Stimulated activated CD8-positive, alpha-beta memory T cell treated with anti-CD3 and anti-CD28 coated beads, Interleukin-7, amount 100 ng/mL, for 4 hours (primary cell): ENCODE data around the gene OR51E1.

Source experiments
- DNase-seq, 2 donors: peaks; one replicate each; pipeline ENCODE4 v3.0.0-alpha.2; 2020; ENCODE audit warnings: low read depth in 2 of 2

The OR51E1 gene

GRCh38 chr11:4654635-4655369 is 11.0 kb downstream of the OR51E1 start:
- DNase-seq = no peak

GRCh38 chr11:4658629-4659445 is 15.1 kb downstream of the OR51E1 start:
- no peak for DNase-seq

GRCh38 chr11:4662876-4663275 is 19.1 kb downstream of the OR51E1 start:
- no peak for DNase-seq

GRCh38 chr11:4664183-4664582 is 20.4 kb downstream of the OR51E1 start:
- no peak for DNase-seq

GRCh38 chr11:4664786-4665185 is 21.0 kb downstream of the OR51E1 start:
- DNase-seq = no peak

- no peak for DNase-seq
Measured at GRCh38 chr11:4665424-4665823, 21.6 kb downstream of the OR51E1 start.

GRCh38 chr11:4671741-4672140 is 28.0 kb downstream of the OR51E1 start:
- DNase-seq = no peak

GRCh38 chr11:4672470-4672869 is 28.7 kb downstream of the OR51E1 start:
- DNase-seq = no peak

- no peak for DNase-seq
Measured at GRCh38 chr11:4673781-4674180, 30.0 kb downstream of the OR51E1 start.

GRCh38 chr11:4677948-4678347 is 34.2 kb downstream of the OR51E1 start:
- no peak for DNase-seq

- no peak for DNase-seq
Measured at GRCh38 chr11:4680341-4680740, 36.6 kb downstream of the OR51E1 start.

- DNase-seq = no peak
Measured at GRCh38 chr11:4682623-4683419, 39.0 kb downstream of the OR51E1 start.

- DNase-seq = no peak
Measured at GRCh38 chr11:4684631-4685285, 41.0 kb downstream of the OR51E1 start.

GRCh38 chr11:4695442-4695841 is 51.7 kb downstream of the OR51E1 start:
- no peak for DNase-seq

- no peak for DNase-seq
Measured at GRCh38 chr11:4697585-4697984, 53.8 kb downstream of the OR51E1 start, which contains the start of gene OR51E2. Gene OR51E2, minus strand, starts transcription at chr11:4697853. Its CDS starts 15,142 bp downstream, at chr11:4682711.

- no peak for DNase-seq
Measured at GRCh38 chr11:4699697-4700435, 56.1 kb downstream of the OR51E1 start.

- no peak for DNase-seq
Measured at GRCh38 chr11:4700436-4700820, 56.6 kb downstream of the OR51E1 start.

GRCh38 chr11:4704054-4704789 is 60.4 kb downstream of the OR51E1 start, which contains the start of gene MMP26:
Gene MMP26, plus strand, starts transcription at chr11:4704784.
- no peak for DNase-seq

GRCh38 chr11:4704790-4705334 is 61.1 kb downstream of the OR51E1 start:
- DNase-seq = no peak
